ENCODE results near the gene KCNJ6.
"Not testable (repeated sequence)": the region's sequence is repeated elsewhere in the genome, so short reads cannot be mapped to it uniquely, and the experiment has no call there.

The KCNJ6 gene

GRCh38 chr21:37784591-37785318 is 131.5 kb downstream of the KCNJ6 start:
- in situ Hi-C loops (cut with MboI; ENCODE audit: low sequenced_read_pairs): no loop called here

GRCh38 chr21:37783016-37783415 is 133.2 kb downstream of the KCNJ6 start:
- in situ Hi-C loops (cut with MboI; ENCODE audit: low sequenced_read_pairs): no loop called here

GRCh38 chr21:37780991-37781983 is 135.0 kb downstream of the KCNJ6 start:
- in situ Hi-C loops (cut with MboI; ENCODE audit: low sequenced_read_pairs): no loop called here

GRCh38 chr21:37771181-37771580 is 145.1 kb downstream of the KCNJ6 start:
- in situ Hi-C loops (cut with MboI; ENCODE audit: low sequenced_read_pairs): no loop called here

GRCh38 chr21:37770461-37770860 is 145.8 kb downstream of the KCNJ6 start:
- in situ Hi-C loops (cut with MboI; ENCODE audit: low sequenced_read_pairs): no loop called here

GRCh38 chr21:37769656-37770055 is 146.6 kb downstream of the KCNJ6 start:
- in situ Hi-C loops (cut with MboI; ENCODE audit: low sequenced_read_pairs): no loop called here

- in situ Hi-C loops (cut with MboI; ENCODE audit: low sequenced_read_pairs): no loop called here
Measured at GRCh38 chr21:37767984-37768383, 148.3 kb downstream of the KCNJ6 start.

GRCh38 chr21:37766129-37766528 is 150.1 kb downstream of the KCNJ6 start:
- in situ Hi-C loops (cut with MboI; ENCODE audit: low sequenced_read_pairs): no loop called here

- in situ Hi-C loops (cut with MboI; ENCODE audit: low sequenced_read_pairs): no loop called here
Measured at GRCh38 chr21:37765221-37765900, 150.9 kb downstream of the KCNJ6 start.

GRCh38 chr21:37764691-37765090 is 151.6 kb downstream of the KCNJ6 start:
- in situ Hi-C loops (cut with MboI; ENCODE audit: low sequenced_read_pairs): no loop called here

GRCh38 chr21:37763298-37763697 is 153.0 kb downstream of the KCNJ6 start:
- in situ Hi-C loops (cut with MboI; ENCODE audit: low sequenced_read_pairs): no loop called here

- in situ Hi-C loops (cut with MboI; ENCODE audit: low sequenced_read_pairs): no loop called here
Measured at GRCh38 chr21:37762606-37763005, 153.7 kb downstream of the KCNJ6 start.

GRCh38 chr21:37761406-37761805 is 154.9 kb downstream of the KCNJ6 start:
- in situ Hi-C loops (cut with MboI; ENCODE audit: low sequenced_read_pairs): not testable (repeated sequence)

- in situ Hi-C loops (cut with MboI; ENCODE audit: low sequenced_read_pairs): no loop called here
Measured at GRCh38 chr21:37759777-37760176, 156.5 kb downstream of the KCNJ6 start.

- in situ Hi-C loops (cut with MboI; ENCODE audit: low sequenced_read_pairs): no loop called here
Measured at GRCh38 chr21:37758982-37759381, 157.3 kb downstream of the KCNJ6 start.

- in situ Hi-C loops (cut with MboI; ENCODE audit: low sequenced_read_pairs): no loop called here
Measured at GRCh38 chr21:37757606-37758376, 158.5 kb downstream of the KCNJ6 start.

GRCh38 chr21:37753122-37753599 is 163.1 kb downstream of the KCNJ6 start:
- in situ Hi-C loops (cut with MboI; ENCODE audit: low sequenced_read_pairs): no loop called here

GRCh38 chr21:37751268-37751975 is 164.8 kb downstream of the KCNJ6 start:
- in situ Hi-C loops (cut with MboI; ENCODE audit: low sequenced_read_pairs): no loop called here

GRCh38 chr21:37749132-37749531 is 167.1 kb downstream of the KCNJ6 start:
- in situ Hi-C loops (cut with MboI; ENCODE audit: low sequenced_read_pairs): no loop called here

GRCh38 chr21:37748351-37748750 is 167.9 kb downstream of the KCNJ6 start:
- in situ Hi-C loops (cut with MboI; ENCODE audit: low sequenced_read_pairs): no loop called here
